Cardiac muscle cell (in vitro differentiated cells and primary cell): Measurements from ENCODE around the gene ELAVL3. TPM values are rescaled to one million over a fixed set of nuclear protein-coding genes. Genes with fewer than 3 reads are reported as not detected.
"Not testable (repeated sequence)": the region's sequence is repeated elsewhere in the genome, so short reads cannot be mapped to it uniquely, and the experiment has no call there.

Source experiments
- DNase-seq, 2 donors: peaks; one replicate each; pipeline versions ENCODE4 v3.0.0 to v3.0.0-alpha.2; 2010 to 2017; ENCODE audit warnings: low read depth in 1 of 2, low spot score in 1 of 2
- H3K27ac ChIP-seq: fragments of 200-600 bp; sonication (generic); 2 replicates; pipeline ENCODE4 v1.5.1; 2016
- H3K27me3 ChIP-seq: fragments of 200-600 bp; sonication (generic); 2 replicates; pipeline ENCODE4 v1.6.0; 2016; ENCODE audit warnings: control low read depth
- H3K36me3 ChIP-seq: fragments of 200-600 bp; sonication (generic); 2 replicates; pipeline ENCODE4 v1.5.1; 2016; ENCODE audit warnings: control low read depth
- H3K4me1 ChIP-seq: fragments of 200-600 bp; sonication (generic); 2 replicates; pipeline ENCODE4 v1.8.1; 2017; ENCODE audit warnings: low read depth, mild to moderate bottlenecking, mixed run types
- H3K4me3 ChIP-seq: fragments of 200-600 bp; sonication (generic); 2 replicates; pipeline ENCODE4 v1.5.1; 2016; ENCODE audit warnings: mild to moderate bottlenecking
- H3K9me3 ChIP-seq: fragments of 200-600 bp; sonication (generic); 2 replicates; pipeline ENCODE4 v1.5.1; 2017; ENCODE audit warnings: low read depth, mild to moderate bottlenecking, control low read depth
- polyA plus RNA-seq: library from polyadenylated mRNA; unstranded; fragments of >200 nt; fragmentation: Nextera tagmentation; extraction: Ambion mirVana; gene quantifications from 2 replicates; pipeline ENCODE4 v1.2.1, GENCODE V29; 2016
- total RNA-seq: library from RNA; depleted of rRNA; stranded (reverse); fragments of >200 nt; gene quantifications from 2 replicates; pipeline ENCODE4 v1.2.3, GENCODE V29; 2016
- TF ChIP-seq, protein P1 (sequence below): IDR thresholded peaks from 2 replicates; pipeline ENCODE4 v1.5.1; 2012; ENCODE audit warnings: low read depth, mild to moderate bottlenecking, low read length

The ELAVL3 gene
- total and polyA plus RNA-seq, 2 experiments from 2014 or later = 0.09 to 0.10 TPM

DNA sequence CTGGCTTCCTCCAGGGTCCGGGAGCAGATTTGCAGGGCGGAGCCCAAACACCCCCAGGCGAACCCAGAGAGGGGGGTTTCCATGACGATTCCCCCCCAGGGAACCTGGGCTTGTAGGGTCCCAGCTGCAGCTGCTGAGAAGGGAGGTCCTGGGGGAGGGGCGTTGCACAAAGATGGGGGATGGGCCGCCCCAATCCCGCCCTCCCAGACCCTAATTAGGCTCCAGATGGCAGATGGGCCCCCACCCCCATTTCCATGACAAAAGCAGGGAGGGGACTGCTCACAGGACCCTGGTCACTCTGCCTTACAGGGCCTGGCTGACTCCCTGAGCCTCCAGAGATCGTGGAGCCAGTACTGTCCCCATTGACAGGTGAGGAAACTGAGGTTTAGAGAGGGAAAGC lies 15.2 kb downstream of the ELAVL3 start:
- H3K27ac ChIP-seq = no peak overlapping the region
- no peak for DNase-seq
- TF ChIP-seq, protein P1, sequence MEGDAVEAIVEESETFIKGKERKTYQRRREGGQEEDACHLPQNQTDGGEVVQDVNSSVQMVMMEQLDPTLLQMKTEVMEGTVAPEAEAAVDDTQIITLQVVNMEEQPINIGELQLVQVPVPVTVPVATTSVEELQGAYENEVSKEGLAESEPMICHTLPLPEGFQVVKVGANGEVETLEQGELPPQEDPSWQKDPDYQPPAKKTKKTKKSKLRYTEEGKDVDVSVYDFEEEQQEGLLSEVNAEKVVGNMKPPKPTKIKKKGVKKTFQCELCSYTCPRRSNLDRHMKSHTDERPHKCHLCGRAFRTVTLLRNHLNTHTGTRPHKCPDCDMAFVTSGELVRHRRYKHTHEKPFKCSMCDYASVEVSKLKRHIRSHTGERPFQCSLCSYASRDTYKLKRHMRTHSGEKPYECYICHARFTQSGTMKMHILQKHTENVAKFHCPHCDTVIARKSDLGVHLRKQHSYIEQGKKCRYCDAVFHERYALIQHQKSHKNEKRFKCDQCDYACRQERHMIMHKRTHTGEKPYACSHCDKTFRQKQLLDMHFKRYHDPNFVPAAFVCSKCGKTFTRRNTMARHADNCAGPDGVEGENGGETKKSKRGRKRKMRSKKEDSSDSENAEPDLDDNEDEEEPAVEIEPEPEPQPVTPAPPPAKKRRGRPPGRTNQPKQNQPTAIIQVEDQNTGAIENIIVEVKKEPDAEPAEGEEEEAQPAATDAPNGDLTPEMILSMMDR = no peak

DNA sequence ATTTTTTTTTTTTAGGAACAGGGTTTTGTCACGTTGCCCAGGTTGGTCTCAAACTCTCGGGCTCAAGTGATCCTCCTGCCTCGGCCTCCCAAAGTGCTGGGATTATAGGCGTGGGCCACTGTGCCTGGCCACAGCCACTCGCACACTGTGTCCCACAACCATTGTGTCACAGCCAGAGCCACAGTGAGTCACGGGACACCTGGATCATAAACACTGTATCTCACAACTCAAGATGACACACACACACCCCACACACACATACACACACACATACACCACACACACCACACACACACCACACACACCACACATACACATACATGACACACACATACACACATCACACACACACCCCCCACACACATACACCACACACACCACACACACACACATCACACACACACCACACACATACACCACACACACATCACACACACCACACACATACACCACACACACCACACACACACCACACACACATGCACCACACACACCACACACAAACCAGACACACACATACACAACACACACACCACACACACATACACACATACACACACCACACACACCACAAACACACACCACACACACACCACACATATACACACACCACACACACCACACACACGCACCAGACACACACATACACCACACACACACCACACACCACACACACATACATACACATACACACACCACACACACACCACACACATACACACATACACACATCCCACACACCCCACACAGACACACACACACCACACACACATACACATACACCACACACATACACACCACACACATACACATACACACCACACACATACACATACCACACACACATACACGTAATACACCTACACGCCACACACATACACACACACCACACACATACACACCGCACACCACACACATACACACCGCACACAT lies 16.2 kb downstream of the ELAVL3 start:
- TF ChIP-seq, protein P1 = no peak
- Histone ChIP-seq H3K27ac (no peak overlapping the region), H3K36me3 (no peaks in the 10 kb centered on the region), H3K4me1 (no peaks in the 10 kb centered on the region), H3K27me3 (no peaks in the 10 kb centered on the region), H3K9me3 (no peaks in the 10 kb centered on the region), H3K4me3 (no peak overlapping the region)
- no peak for DNase-seq

More for the DNA sequence above, 15.2 kb downstream of the ELAVL3 start:
- Histone ChIP-seq H3K36me3 (no peaks in the 10 kb centered on the region), H3K27me3 (no peaks in the 10 kb centered on the region), H3K4me1 (no peaks in the 10 kb centered on the region), H3K9me3 (no peaks in the 10 kb centered on the region), H3K4me3 (no peak overlapping the region)

DNA sequence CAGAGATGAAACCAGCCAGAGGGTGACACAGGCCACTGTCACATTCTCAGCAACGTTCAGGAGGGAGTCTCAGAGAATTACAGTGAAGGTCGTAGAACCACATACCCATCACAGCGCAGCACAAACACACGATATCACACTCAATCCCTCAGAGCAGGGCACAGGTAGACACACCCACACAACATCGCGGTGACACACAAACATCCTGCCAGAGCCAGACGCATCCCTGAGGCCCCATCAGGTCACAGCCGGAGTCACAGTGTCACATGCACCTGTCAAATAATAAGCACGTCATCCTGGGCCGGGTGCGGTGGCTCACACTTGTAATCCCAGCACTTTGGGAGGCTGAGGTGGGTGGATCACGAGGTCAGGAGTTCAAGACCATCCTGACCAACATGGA lies 17.5 kb downstream of the ELAVL3 start:
- Histone ChIP-seq H3K4me1 (no peaks in the 10 kb centered on the region), H3K4me3 (no peak overlapping the region), H3K27ac (no peak overlapping the region), H3K27me3 (no peaks in the 10 kb centered on the region), H3K9me3 (no peaks in the 10 kb centered on the region), H3K36me3 (no peaks in the 10 kb centered on the region)
- no peak for DNase-seq
- TF ChIP-seq, protein P1 = no peak

DNA sequence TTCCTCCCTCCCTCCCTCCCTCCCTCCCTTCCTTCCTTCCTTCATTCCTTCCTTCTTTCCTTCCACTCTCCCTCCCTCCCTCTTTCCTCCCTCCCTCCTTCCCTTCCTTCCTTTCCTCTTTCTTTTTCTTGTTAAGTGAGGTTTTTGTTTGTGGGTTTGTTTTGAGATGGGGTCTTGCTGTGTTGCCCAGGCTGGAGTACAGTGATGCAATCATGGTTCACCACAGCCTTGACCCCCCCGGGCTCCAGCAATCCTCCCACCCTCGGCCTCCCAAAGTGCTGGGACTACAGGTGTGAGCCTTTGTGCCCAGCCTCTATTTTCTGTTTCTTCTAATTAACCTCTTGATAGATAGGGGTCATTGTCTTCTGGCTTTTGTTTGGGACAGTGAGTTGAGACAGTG lies 19.4 kb downstream of the ELAVL3 start:
- no peak for DNase-seq
- Histone ChIP-seq H3K36me3 (no peaks in the 10 kb centered on the region), H3K9me3 (no peaks in the 10 kb centered on the region), H3K4me3 (no peak overlapping the region), H3K27me3 (no peaks in the 10 kb centered on the region), H3K4me1 (no peaks in the 10 kb centered on the region), H3K27ac (no peak overlapping the region)
- TF ChIP-seq, protein P1 = no peak

DNA sequence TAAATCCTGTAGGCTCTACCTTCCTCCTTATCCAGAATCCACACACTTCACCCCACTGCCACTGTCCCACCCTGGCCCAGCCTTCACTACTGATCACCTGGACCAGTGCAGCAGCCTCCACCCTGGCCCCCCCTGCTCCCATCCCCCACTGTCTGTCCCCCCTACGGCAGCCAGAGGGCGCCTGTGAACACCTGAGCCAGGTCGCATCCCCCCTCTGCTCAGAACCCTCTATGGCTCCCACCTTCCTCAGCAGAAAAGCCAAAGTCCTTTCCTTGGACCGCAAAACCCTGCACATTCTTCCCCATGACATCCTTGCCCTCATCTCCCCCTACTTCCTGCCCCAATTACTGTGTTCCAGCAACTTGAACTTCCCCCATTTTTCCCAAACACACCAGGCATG lies 20.6 kb downstream of the ELAVL3 start:
- DNase-seq = no peak
- H3K9me3 ChIP-seq = no peaks in the 10 kb centered on the region
- H3K4me3 ChIP-seq = no peak overlapping the region
- H3K36me3 ChIP-seq = no peaks in the 10 kb centered on the region
- no peaks in the 10 kb centered on the region for H3K4me1 ChIP-seq
- H3K27me3 ChIP-seq = no peaks in the 10 kb centered on the region
- H3K27ac ChIP-seq = no peak overlapping the region
- TF ChIP-seq, protein P1 = peak; percentile 10

DNA sequence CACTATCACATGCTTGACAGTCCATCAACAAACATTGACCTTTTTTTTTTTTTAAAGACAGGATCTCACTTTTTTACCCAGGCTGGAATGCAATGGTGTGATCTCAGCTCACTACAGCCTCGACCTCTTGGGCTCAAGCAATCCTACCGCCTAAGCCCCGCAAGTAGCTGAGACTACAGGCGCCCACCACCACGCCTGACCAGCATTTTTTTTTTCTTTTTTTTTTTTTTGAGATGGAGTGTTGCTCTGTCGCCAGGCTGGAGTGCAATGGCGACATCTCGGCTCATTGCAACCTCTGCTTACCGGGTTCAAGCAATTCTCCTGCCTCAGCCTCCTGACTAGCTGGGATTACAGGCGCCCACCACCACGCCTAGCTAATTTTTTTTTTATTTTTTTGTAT lies 21.9 kb downstream of the ELAVL3 start:
- not testable (repeated sequence) for H3K27me3 ChIP-seq, H3K4me3 ChIP-seq, H3K27ac ChIP-seq, H3K9me3 ChIP-seq, H3K4me1 ChIP-seq, H3K36me3 ChIP-seq, DNase-seq
